K562 (cell line): ENCODE results near the gene TTLL9. TPM values are rescaled to one million over a fixed set of nuclear protein-coding genes. Genes with fewer than 3 reads are reported as not detected.

Experiments used
- ATAC-seq: fragments of 200-7000 bp; cut with Tn5 transposase; 3 replicates; pipeline ENCODE4 v1.9.1; 2020; ENCODE audit warnings: moderate library complexity
- BruUV-seq: library from RNA; stranded (reverse); fragments of 400-500 nt; replicated peaks from 2 replicates; lab custom pipeline; 2021; lab: Mats Ljungman, UMichigan
- CTCF ChIA-PET: fragments of 300-600 bp; formaldehyde crosslinking; extraction: SDS; loops from one replicate; lab custom pipeline; 2021; ENCODE audit warnings: low intra/inter-chr PET ratio; lab: Yijun Ruan, JAX
- POLR2A ChIA-PET: fragments of 300-600, 350-650 bp; sonication (Branson Sonifier 250); formaldehyde crosslinking; extraction: SDS; loops from one replicate; lab custom pipeline; 2021; ENCODE audit warnings: antibody characterized with exemption, inconsistent platforms; lab: Yijun Ruan, JAX
- DNase-seq, 4 experiments: peaks; one replicate each; pipeline versions ENCODE4 v3.0.0 to v3.0.0-alpha.2; 2011 to 2018; ENCODE audit warnings: low spot score in 3 of 4, mixed read lengths in 3 of 4; ENCODE audit errors: extremely low read depth in 1 of 4
- FAIRE-seq: peaks from 2 replicates; lab custom pipeline; 2011; peaks lifted over from hg19 to GRCh38; lab: Jason Lieb, UNC
- H2AFZ ChIP-seq: 2 replicates; pipeline ENCODE4 v1.6.0; 2011; ENCODE audit warnings: low read depth, low read length, control low read depth, inconsistent platforms
- H3K27ac ChIP-seq: fragments of 200-600 bp; 3 replicates; pipeline ENCODE4 v1.8.0; 2011; ENCODE audit warnings: low read depth, mild to moderate bottlenecking, control low read depth, inconsistent platforms, low read length, moderate library complexity, mixed read lengths; ENCODE audit errors: extremely low read depth
- H3K27me3 ChIP-seq, 2 experiments: fragments of 300-600 bp in 1 of 2; 2 replicates in 1 of 2; 3 replicates in 1 of 2; pipeline versions ENCODE4 v1.6.0 to v1.8.0; 2011; ENCODE audit warnings: inconsistent platforms in 2 of 2, low read length in 2 of 2, mild to moderate bottlenecking in 1 of 2, mixed read lengths in 1 of 2, moderate library complexity in 1 of 2; ENCODE audit not compliant: control insufficient read depth in 2 of 2, insufficient read depth in 2 of 2
- H3K36me3 ChIP-seq: fragments of 300-600 bp; 3 replicates; pipeline ENCODE4 v1.8.0; 2011; ENCODE audit warnings: mild to moderate bottlenecking, low read length, inconsistent platforms; ENCODE audit not compliant: control insufficient read depth, insufficient read depth
- H3K4me1 ChIP-seq, 2 experiments: fragments of 200-600 bp in 1 of 2; replicated peaks in 1 of 2; 2 replicates in 1 of 2; 3 replicates in 1 of 2; pipeline versions ENCODE4 v1.5.1 to v1.8.0; 2011; ENCODE audit warnings: inconsistent platforms in 2 of 2, low read length in 2 of 2, mild to moderate bottlenecking in 1 of 2, mixed read lengths in 1 of 2, moderate library complexity in 1 of 2; ENCODE audit not compliant: control insufficient read depth in 2 of 2, insufficient read depth in 2 of 2
- H3K4me2 ChIP-seq: 2 replicates; pipeline ENCODE4 v1.6.1; 2011; ENCODE audit warnings: low read length, control low read depth, inconsistent platforms, mixed read lengths; ENCODE audit not compliant: insufficient read depth
- H3K4me3 ChIP-seq: fragments of 200-600 bp; sonication (generic), shearing (Covaris generic); 2 replicates; pipeline ENCODE4 v1.5.1; 2016; ENCODE audit warnings: control low read depth, inconsistent platforms
- H3K79me2 ChIP-seq: fragments of 200-600 bp; 3 replicates; pipeline ENCODE4 v1.8.0; 2011; ENCODE audit warnings: low read length, inconsistent platforms; ENCODE audit not compliant: control insufficient read depth, insufficient read depth
- H3K9ac ChIP-seq, 2 experiments: 2 replicates each; pipeline versions ENCODE4 v1.6.0 to v1.6.1; 2011; ENCODE audit warnings: low read depth in 2 of 2, low read length in 2 of 2, control low read depth in 1 of 2, inconsistent platforms in 1 of 2, mild to moderate bottlenecking in 1 of 2, mixed read lengths in 1 of 2; ENCODE audit not compliant: insufficient read depth in 1 of 2
- H3K9me1 ChIP-seq: one replicate; pipeline ENCODE4 v1.6.0; 2011; ENCODE audit warnings: inconsistent platforms, mild to moderate bottlenecking, low read length, moderate library complexity; ENCODE audit not compliant: control insufficient read depth, insufficient read depth
- H3K9me3 ChIP-seq: replicated peaks from 2 replicates; pipeline ENCODE4 v1.5.1; 2011; ENCODE audit warnings: low read depth, low read length, inconsistent platforms; ENCODE audit not compliant: control insufficient read depth, insufficient read depth
- H4K20me1 ChIP-seq: replicated peaks from 2 replicates; pipeline ENCODE4 v1.6.1; 2011; ENCODE audit warnings: low read length, inconsistent platforms, mixed read lengths; ENCODE audit not compliant: control insufficient read depth, insufficient read depth
- KLF6 ChIP-seq: fragments of 250-450 bp; sonication (Bioruptor Pico); IDR thresholded peaks from 2 replicates; pipeline ENCODE4 v1.4.0; 2020; ENCODE audit warnings: mild to moderate bottlenecking, moderate library complexity, borderline replicate concordance
- NCOA1 ChIP-seq: fragments of 450-650 bp; IDR thresholded peaks from 2 replicates; pipeline ENCODE4 v1.6.1; 2016; ENCODE audit warnings: low read depth
- WGBS: fragments of 100-300 bp; shearing (Covaris generic); methylation state at CpG from one replicate; pipeline ENCODE4 v1.1.6; 2016; ENCODE audit warnings: low coverage, mixed read lengths; ENCODE audit not compliant: insufficient coverage; ENCODE audit errors: missing lambda C conversion rate; 5-methylcytosine and 5-hydroxymethylcytosine counted together
- in situ Hi-C: fragments of 300-500 bp; cut with MboI; formaldehyde crosslinking; loops from 4 replicates; pipeline ENCODE4 v1.15.0; 2018; ENCODE audit warnings: inconsistent platforms, mixed read lengths
- intact Hi-C: fragments of 100-400 bp; cut with micrococcal nuclease; formaldehyde crosslinking; loops from 2 replicates; pipeline ENCODE4 v1.14.2; 2022
- polyA plus RNA-seq, 8 experiments: library from polyadenylated mRNA; depleted of rRNA in 4 of 8; stranded (reverse) in 5 of 8; unstranded in 3 of 8; fragments of >200 nt; fragmentation: Nextera tagmentation in 2 of 8; fragmentation: Illumina TruSeq in 1 of 8; extraction: Ambion mirVana in 2 of 8; extraction: Trizol in 1 of 8; gene quantifications; 2 replicates each; pipeline versions ENCODE4 v1.2.1 to v1.2.3, GENCODE V29; 2011 to 2014; ENCODE audit warnings: inconsistent platforms in 1 of 8, missing spikeins in 1 of 8
- total RNA-seq, 7 experiments: library from RNA; depleted of rRNA in 6 of 7; stranded (reverse); fragments of >200 nt in 6 of 7; fragmentation: Illumina TruSeq in 2 of 7; extraction: Trizol in 2 of 7; gene quantifications; 2 replicates each; pipeline versions ENCODE4 v1.2.1 to v1.2.3, GENCODE V29; 2011 to 2021; ENCODE audit warnings: low replicate concordance in 1 of 7
- TF ChIP-seq, protein P1 (sequence below): sonication (generic); formaldehyde crosslinking; IDR thresholded peaks from 2 replicates; pipeline ENCODE4 v1.8.1; 2023; ENCODE audit warnings: mild to moderate bottlenecking, missing genetic modification reagents

Gene TTLL9
- total and polyA plus RNA-seq, 9 of the 15 experiments (the other 6 are each of a cell fraction or from before 2014, with no cell fraction given) = 0.06 to 0.07 TPM; not detected in 7

- TF ChIP-seq, protein P1, sequence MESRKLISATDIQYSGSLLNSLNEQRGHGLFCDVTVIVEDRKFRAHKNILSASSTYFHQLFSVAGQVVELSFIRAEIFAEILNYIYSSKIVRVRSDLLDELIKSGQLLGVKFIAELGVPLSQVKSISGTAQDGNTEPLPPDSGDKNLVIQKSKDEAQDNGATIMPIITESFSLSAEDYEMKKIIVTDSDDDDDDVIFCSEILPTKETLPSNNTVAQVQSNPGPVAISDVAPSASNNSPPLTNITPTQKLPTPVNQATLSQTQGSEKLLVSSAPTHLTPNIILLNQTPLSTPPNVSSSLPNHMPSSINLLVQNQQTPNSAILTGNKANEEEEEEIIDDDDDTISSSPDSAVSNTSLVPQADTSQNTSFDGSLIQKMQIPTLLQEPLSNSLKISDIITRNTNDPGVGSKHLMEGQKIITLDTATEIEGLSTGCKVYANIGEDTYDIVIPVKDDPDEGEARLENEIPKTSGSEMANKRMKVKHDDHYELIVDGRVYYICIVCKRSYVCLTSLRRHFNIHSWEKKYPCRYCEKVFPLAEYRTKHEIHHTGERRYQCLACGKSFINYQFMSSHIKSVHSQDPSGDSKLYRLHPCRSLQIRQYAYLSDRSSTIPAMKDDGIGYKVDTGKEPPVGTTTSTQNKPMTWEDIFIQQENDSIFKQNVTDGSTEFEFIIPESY (CRISPR knock-in tag) = 0 out of 2 replicates have a peak, but pooled peaks have one; percentile 17
- TF ChIP-seq NCOA1 (no peak), KLF6 (CRISPR knock-in tag) (no peak)
- ChIA-PET POLR2A (interaction anchor here (1.1 kb wide), 1 partner anchor 196 kb away, joined by 3 read pairs; no protein-coding TSS in a partner anchor), CTCF (interaction anchor here (0.6 kb wide), 1 partner anchor 1028 kb away, joined by 3 read pairs; no protein-coding TSS in a partner anchor)
- H3K9me1 ChIP-seq = no peaks in the 10 kb centered on the region
- no peaks in the 10 kb centered on the region for H3K9me3 ChIP-seq
- H3K4me1 ChIP-seq = peaks cover 0 to 17% of the 10 kb centered on the region in 2 experiments; a peak in 3 of 5 replicates
- intact Hi-C loops (loop anchor here (5.0 to 10.0 kb wide), 3 partner anchors 102 to 825 kb away; no protein-coding TSS in a partner anchor), in situ Hi-C loops (loop anchor here (25.0 kb wide), 1 partner anchor 833 kb away; the partner anchor contains the start of gene C20orf203)
- H3K27me3 ChIP-seq = peaks cover 11 to 16% of the 10 kb centered on the region in 2 experiments; a peak in 3 of 5 replicates
- H4K20me1 ChIP-seq = 0 out of 2 replicates have a peak, but pooled peaks cover 4% of the 10 kb centered on the region
- no peak overlapping the region for H3K4me3 ChIP-seq
- DNase-seq (no peak), FAIRE-seq (no peak), ATAC-seq (no peak)
- no peak overlapping the region for H3K9ac ChIP-seq
- no TSS peak for BruUV-seq
- WGBS = 69% methylated on average over 6 of the region's 6 CpGs
- no peaks in the 10 kb centered on the region for H3K36me3 ChIP-seq
- H2AFZ ChIP-seq = 0 out of 2 replicates have a peak overlapping the region, but pooled peaks have one; percentile 17
- H3K27ac ChIP-seq = no peak overlapping the region
- H3K4me2 ChIP-seq = no peak overlapping the region
- no peaks in the 10 kb centered on the region for H3K79me2 ChIP-seq
These were observed 40.7 kb upstream of the TTLL9 start for GRCh38 chr20:31829731-31830130.
